ENCODE results near the gene CCDC188. TPM values are rescaled to one million over a fixed set of nuclear protein-coding genes. Genes with fewer than 3 reads are reported as not detected.

The CCDC188 gene
- total and polyA plus RNA-seq, 2 of the 4 experiments (the other 2 are of a cell fraction) = 0.10 TPM; not detected in 1

DNA sequence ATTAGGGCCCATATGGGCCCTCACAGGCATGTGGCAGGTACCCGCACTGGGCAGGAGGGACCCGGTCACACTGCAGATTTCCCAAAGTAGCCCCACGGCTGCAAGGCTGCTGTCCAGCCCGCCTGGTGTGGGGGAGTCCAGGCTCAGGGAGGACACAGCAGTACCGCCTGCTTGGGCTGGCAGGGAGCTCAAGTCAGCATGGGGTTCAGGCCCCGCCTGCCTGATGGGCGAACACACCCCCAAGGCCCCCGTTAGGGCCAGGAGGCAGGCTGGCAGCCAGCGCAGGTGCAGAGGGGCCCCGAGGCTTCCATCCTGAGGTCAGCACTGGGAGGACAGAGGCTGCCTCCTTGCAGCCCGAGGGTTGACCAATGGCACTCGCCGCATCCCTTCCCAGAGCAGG, 13.7 kb downstream of the CCDC188 start:
- Histone ChIP-seq H3K56ac (ENCODE audit: extremely low read depth, insufficient read depth, low read length) (no peak overlapping the region), H2BK120ac (ENCODE audit: low read depth, low read length) (no peak overlapping the region), H3K9me1 (ENCODE audit: insufficient read depth, low read length) (peaks cover 15% of the 10 kb centered on the region), H3K79me1 (ENCODE audit: low read depth in 1 of 2, low read length in 2 of 2) (peaks cover 20 to 93% of the 10 kb centered on the region in 2 experiments), H3K14ac (replicated peaks; ENCODE audit: low read depth, low read length) (no peak overlapping the region), H3K4ac (ENCODE audit: low read depth, low read length) (no peak overlapping the region), H2BK5ac (ENCODE audit: low read depth, low read length, poor library complexity, severe bottlenecking) (no peak overlapping the region), H3K4me2 (ENCODE audit: low read depth, low read length) (no peak overlapping the region), H2AK9ac (replicated peaks; ENCODE audit: low read depth, low read length, poor library complexity) (peak overlapping the region; percentile 45), H4K8ac (ENCODE audit: low read depth in 2 of 2, low read length in 2 of 2) (no peak overlapping the region), H3K9me3 (ENCODE audit: control insufficient read depth, insufficient read depth, low read length) (no peaks in the 10 kb centered on the region), H3K23ac (ENCODE audit: low read depth, low read length) (no peak overlapping the region), H2AFZ (replicated peaks; ENCODE audit: low read length, poor library complexity) (no peak overlapping the region), H2AK5ac (ENCODE audit: low read depth, low read length) (no peak overlapping the region), H2BK15ac (ENCODE audit: low read depth, low read length) (no peak overlapping the region), H3K36me3 (ENCODE audit: control insufficient read depth, insufficient read depth, low read length) (peaks cover 6% of the 10 kb centered on the region), H2BK20ac (ENCODE audit: low read depth, low read length) (no peak overlapping the region), H3K4me3 (ENCODE audit: insufficient read depth, low read depth, low read length) (no peak overlapping the region), H3K27me3 (ENCODE audit: control insufficient read depth, insufficient read depth, low read length) (no peaks in the 10 kb centered on the region), H3K9ac (ENCODE audit: low read depth, low read length) (no peak overlapping the region), H3K4me1 (ENCODE audit: control insufficient read depth, insufficient read depth, low read length) (peaks cover 21% of the 10 kb centered on the region), H4K20me1 (ENCODE audit: insufficient read depth, low read length) (peaks cover 84% of the 10 kb centered on the region), H4K91ac (ENCODE audit: insufficient read depth, low read depth, low read length) (no peak overlapping the region), H3K18ac (ENCODE audit: low read depth, low read length) (no peak overlapping the region), H4K5ac (ENCODE audit: low read depth, low read length) (no peak overlapping the region), H3K27ac (ENCODE audit: insufficient read depth, low read length) (no peak overlapping the region)
- DNase-seq (no peak), ATAC-seq (ENCODE audit: low read depth) (no peak)
- WGBS, 2 experiments (ENCODE audit: extremely low coverage in 2 of 2, insufficient read length in 1 of 2) = 91% methylated on average over 4 of the region's 13 CpGs; no CpG with 5 or more reads in 1 of the 2 experiments
- no TSS peak for BruUV-seq (replicated peaks)
- POLR2A ChIA-PET (ENCODE audit: unreplicated experiment) = no interaction called here
- intact Hi-C loops (cut with micrococcal nuclease) (no loop called here), in situ Hi-C loops (cut with MboI; ENCODE audit: low sequenced_read_pairs) (no loop called here), dilution Hi-C loops (cut with HindIII; ENCODE audit: low sequenced_read_pairs, unreplicated experiment) (no loop called here)
- TF ChIP-seq RFX5 (IDR thresholded peaks at IDR 0.05; ENCODE audit: low read depth, low read length) (no peak), POLR2A (IDR thresholded peaks at IDR 0.05; ENCODE audit: low read depth, low read length) (no peak), RCOR1 (IDR thresholded peaks at IDR 0.05; ENCODE audit: insufficient replicate concordance, low read length) (no peak), CHD1 (IDR thresholded peaks at IDR 0.05; ENCODE audit: low read depth, low read length) (no peak), MAZ (IDR thresholded peaks at IDR 0.05; ENCODE audit: borderline replicate concordance, low read depth, low read length) (no peak), RAD21 (IDR thresholded peaks at IDR 0.05; ENCODE audit: low read length) (no peak), MXI1 (IDR thresholded peaks at IDR 0.05; ENCODE audit: borderline replicate concordance, low read depth, low read length) (no peak), NFE2L2 (IDR thresholded peaks at IDR 0.05; ENCODE audit: low read depth, low read length) (no peak), MAFK (IDR thresholded peaks at IDR 0.05; ENCODE audit: low read depth, low read length) (no peak), FOS (IDR thresholded peaks at IDR 0.05; ENCODE audit: low read depth, low read length) (no peak), BHLHE40 (IDR thresholded peaks at IDR 0.05; ENCODE audit: low read depth, low read length) (no peak)
- TF ChIP-seq, protein P1, sequence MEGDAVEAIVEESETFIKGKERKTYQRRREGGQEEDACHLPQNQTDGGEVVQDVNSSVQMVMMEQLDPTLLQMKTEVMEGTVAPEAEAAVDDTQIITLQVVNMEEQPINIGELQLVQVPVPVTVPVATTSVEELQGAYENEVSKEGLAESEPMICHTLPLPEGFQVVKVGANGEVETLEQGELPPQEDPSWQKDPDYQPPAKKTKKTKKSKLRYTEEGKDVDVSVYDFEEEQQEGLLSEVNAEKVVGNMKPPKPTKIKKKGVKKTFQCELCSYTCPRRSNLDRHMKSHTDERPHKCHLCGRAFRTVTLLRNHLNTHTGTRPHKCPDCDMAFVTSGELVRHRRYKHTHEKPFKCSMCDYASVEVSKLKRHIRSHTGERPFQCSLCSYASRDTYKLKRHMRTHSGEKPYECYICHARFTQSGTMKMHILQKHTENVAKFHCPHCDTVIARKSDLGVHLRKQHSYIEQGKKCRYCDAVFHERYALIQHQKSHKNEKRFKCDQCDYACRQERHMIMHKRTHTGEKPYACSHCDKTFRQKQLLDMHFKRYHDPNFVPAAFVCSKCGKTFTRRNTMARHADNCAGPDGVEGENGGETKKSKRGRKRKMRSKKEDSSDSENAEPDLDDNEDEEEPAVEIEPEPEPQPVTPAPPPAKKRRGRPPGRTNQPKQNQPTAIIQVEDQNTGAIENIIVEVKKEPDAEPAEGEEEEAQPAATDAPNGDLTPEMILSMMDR (conservative IDR thresholded peaks at IDR 0.05; ENCODE audit: low read depth, low read length) = no peak
- CTCF ChIA-PET = no interaction called here
